RWPE1 (cell line): ENCODE results near the gene UNC79.

Source experiments
- CTCF ChIA-PET: fragments of 350-600 bp; sonication (Branson Sonifier 250); formaldehyde crosslinking; extraction: SDS; loops from one replicate; lab custom pipeline; 2021; lab: Yijun Ruan, JAX
- POLR2A ChIA-PET: fragments of 400-600 bp; formaldehyde crosslinking; extraction: SDS; loops from one replicate; lab custom pipeline; 2020; ENCODE audit warnings: antibody characterized with exemption; ENCODE audit not compliant: low non-redundant PET; lab: Yijun Ruan, JAX
- DNase-seq: peaks from one replicate; pipeline ENCODE4 v3.0.0; 2012; ENCODE audit warnings: low spot score
- H3K27ac ChIP-seq: fragments of 450-650 bp; 2 replicates; pipeline ENCODE4 v1.5.1; 2017
- CTCF ChIP-seq: fragments of 450-650 bp; conservative IDR thresholded peaks from 2 replicates; pipeline ENCODE4 v1.5.1; 2017; ENCODE audit warnings: low read depth, mild to moderate bottlenecking

Gene UNC79

DNA sequence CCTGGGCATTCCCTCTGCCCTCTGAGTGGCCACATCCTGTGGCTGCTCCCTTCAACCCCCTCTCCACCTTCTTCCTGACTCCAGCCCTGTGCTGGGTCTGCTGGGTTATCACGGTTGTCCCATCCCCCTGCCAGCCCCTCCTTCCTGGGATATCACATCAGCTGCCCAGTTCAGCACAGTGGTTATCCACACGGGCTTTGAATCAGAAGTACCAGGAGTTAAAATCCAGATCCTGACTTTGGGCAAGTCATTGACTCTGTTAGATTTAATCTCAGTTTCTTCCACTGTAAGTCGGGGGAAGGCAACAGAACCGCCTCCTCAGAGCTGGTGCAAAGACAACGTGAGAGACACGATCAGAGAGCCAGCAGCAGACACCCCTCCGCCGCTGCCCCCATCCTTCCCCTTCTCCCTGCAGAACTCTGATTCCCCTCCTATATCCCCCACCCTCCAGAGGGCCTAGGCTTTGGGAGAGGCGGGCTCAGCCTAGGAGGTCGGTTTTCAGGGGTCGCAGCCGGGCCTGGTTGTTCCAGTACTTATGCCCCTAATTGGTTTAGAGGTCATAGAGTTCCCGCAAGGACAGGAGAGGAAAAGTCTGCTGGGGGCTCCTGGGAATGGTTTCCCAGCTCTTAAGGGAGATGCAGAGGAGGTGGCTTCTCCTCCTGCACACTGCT, 315.0 kb downstream of the UNC79 start:
- ChIA-PET CTCF (no interaction called here), POLR2A (no interaction called here)
- DNase-seq = no peak
- H3K27ac ChIP-seq = no peak overlapping the region
- no peak for TF ChIP-seq CTCF

GRCh38 chr14:93747102-93747501, 316.4 kb downstream of the UNC79 start:
- POLR2A ChIA-PET = no interaction called here
- no peak for TF ChIP-seq CTCF
- no peak overlapping the region for H3K27ac ChIP-seq
- CTCF ChIA-PET = no interaction called here
- DNase-seq = no peak

- TF ChIP-seq CTCF = no peak
These were observed 316.8 kb downstream of the UNC79 start for GRCh38 chr14:93747560-93747959.

DNA sequence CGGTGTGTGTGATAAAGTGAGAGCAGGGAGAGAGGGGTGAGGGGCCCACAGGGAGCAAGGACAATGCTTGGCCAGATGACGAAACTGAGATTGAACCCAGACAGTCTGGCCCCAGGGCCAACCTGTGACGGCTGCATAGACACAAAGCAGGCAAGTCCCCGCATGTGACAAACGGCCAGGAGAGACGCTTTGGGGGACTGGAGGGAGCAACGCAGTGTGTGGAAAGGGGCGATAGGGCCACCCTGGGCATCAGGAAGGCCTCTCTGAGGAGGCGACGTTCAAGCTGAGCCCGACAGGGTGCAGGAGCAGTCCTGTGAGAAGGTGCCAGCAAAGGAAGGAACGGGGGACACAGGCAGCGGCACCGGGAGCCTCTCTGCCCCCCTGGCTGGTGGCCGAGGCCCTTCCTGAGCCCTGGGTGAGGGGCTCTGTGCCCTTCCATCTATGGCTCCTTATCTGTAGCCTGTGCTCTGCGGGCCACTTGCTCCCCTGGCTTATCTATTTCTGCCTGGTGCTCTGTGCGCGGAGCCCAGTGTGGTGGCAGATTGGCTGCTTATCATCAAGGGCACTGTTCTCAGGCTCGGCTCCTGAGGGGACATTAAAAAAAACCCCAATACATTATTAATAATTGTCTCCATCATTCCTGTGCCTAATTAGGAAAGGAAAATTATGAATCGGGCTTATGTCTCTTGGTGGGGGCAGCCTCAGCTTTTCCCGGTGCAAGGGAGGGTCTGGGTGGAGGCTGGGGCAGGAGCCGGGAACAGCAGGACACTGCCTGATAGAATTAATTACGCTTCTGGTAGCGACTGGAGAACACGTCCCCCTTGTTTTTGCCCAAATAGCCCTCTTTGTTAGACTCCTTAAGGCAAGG, 317.7 kb downstream of the UNC79 start:
- no peak overlapping the region for H3K27ac ChIP-seq
- TF ChIP-seq CTCF = no peak
- DNase-seq = no peak
- ChIA-PET POLR2A (no interaction called here), CTCF (no interaction called here)

More at GRCh38 chr14:93747560-93747959, 316.8 kb downstream of the UNC79 start:
- H3K27ac ChIP-seq = no peak overlapping the region
- ChIA-PET CTCF (no interaction called here), POLR2A (no interaction called here)
- DNase-seq = no peak

DNA sequence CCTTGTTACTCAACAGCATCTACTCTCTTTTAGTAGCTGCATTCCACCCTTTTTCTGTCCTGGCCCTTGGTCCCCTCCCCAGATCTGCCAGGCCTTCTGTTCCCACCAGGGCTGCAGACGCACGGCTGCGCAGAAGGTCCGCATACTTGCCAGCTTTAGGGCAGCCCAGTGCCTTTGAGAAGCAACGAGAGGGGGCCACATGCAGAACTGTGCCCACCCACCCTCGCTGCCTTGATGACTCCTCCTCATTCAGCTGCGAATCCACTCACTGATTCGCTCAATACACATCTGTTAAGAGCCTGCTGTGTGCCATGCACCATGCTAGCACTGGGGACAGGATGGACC, 318.3 kb downstream of the UNC79 start:
- TF ChIP-seq CTCF = no peak
- H3K27ac ChIP-seq = no peak overlapping the region
- no peak for DNase-seq
- CTCF ChIA-PET = interaction anchor here (0.7 kb wide), 1 partner anchor 40 kb away, joined by 3 read pairs; no protein-coding TSS in a partner anchor
- POLR2A ChIA-PET = no interaction called here

DNA sequence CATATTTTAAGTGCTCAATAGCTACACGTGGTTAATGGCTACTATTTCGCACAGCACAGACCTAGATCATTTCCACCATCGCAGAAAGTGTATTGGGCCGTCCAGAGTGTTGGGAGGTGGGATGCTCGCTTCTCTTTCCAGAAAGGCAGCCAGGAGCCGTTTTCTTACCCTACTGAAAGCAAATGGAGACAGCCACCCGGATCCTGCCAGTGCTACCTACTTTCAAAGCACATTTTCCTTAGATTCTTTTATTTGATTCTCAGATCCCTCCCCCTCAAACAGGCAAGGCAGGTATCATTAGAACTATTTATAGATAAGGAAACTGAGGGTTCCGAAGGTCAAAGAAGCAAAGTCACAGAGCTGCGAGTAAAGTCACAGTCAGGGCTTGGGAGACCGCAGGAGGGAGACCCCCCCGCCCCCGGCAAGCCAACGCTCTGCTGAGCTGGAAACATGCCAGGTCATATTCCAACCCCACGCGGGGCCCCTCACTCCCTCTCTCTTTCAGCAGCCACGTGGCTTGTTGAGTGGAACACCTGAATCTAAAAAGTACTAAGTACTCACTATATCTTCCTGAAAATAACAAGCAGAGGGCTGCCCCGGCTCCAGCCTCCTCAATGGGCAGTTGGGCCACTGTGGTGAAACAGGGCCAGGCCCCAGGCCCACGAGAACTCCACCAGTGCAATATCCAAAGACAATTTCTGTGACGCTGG, 321.4 kb downstream of the UNC79 start:
- ChIA-PET POLR2A (no interaction called here), CTCF (interaction anchor here (0.5 kb wide), 1 partner anchor 249 kb away, joined by 3 read pairs; no protein-coding TSS in a partner anchor)
- TF ChIP-seq CTCF = no peak
- H3K27ac ChIP-seq = no peak overlapping the region
- no peak for DNase-seq
